Measurements from ENCODE around the gene GOLPH3. TPM values are rescaled to one million over a fixed set of nuclear protein-coding genes. Genes with fewer than 3 reads are reported as not detected.

GOLPH3 gene
- total and polyA plus RNA-seq, 4 donors: 64.1 to 116 (median 68.5) TPM

DNA sequence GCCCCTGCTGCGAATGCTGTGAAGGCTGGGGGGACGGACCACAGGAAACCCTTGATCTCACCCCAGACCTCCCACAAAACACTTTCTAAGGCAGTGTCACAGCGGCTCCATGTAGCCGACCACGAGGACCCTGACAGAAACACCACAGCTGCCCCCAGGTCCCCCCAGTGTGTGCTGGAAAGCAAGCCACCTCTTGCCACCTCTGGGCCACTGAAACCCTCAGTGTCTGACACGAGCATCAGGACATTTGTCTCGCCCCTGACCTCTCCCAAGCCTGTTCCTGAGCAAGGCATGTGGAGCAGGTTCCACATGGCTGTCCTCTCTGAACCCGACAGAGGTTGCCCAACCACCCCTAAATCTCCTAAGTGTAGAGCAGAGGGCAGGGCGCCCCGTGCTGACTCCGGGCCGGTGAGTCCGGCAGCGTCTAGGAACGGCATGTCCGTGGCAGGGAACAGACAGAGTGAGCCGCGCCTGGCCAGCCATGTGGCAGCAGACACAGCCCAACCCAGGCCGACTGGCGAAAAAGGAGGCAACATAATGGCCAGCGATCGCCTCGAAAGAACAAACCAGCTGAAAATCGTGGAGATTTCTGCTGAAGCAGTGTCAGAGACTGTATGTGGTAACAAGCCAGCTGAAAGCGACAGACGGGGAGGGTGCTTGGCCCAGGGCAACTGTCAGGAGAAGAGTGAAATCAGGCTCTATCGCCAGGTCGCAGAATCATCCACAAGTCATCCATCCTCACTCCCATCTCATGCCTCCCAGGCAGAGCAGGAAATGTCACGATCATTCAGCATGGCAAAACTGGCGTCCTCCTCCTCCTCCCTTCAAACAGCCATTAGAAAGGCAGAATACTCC is 84.7 kb downstream of the GOLPH3 start:
- DNase-seq (ENCODE audit: low spot score): no peak
- Histone ChIP-seq H3K36me3 (ENCODE audit: control insufficient read depth in 4 of 4, insufficient read depth in 3 of 4, low read depth in 1 of 4, low read length in 3 of 4) (no peaks in the 10 kb centered on the region), H3K27ac (ENCODE audit: low read depth in 1 of 2, low read length in 2 of 2) (no peak overlapping the region), H3K9ac (ENCODE audit: low read depth in 1 of 2, low read length in 2 of 2) (no peak overlapping the region), H3K4me1 (ENCODE audit: control insufficient read depth in 4 of 4, insufficient read depth in 4 of 4, low read length in 3 of 4) (peaks cover 0 to 3% (median 0%) of the 10 kb centered on the region in 4 donors), H3K9me3 (ENCODE audit: control insufficient read depth in 4 of 4, low read length in 3 of 4) (no peaks in the 10 kb centered on the region), H3K27me3 (ENCODE audit: control insufficient read depth in 4 of 4, insufficient read depth in 4 of 4, low read length in 3 of 4) (no peaks in the 10 kb centered on the region), H3K4me3 (ENCODE audit: low read depth in 1 of 3, low read length in 3 of 3) (no peak overlapping the region)
- no peak for TF ChIP-seq EGR1 (IDR thresholded peaks at IDR 0.05; ENCODE audit: low read depth in 2 of 2)
- TF ChIP-seq RAD21 (IDR thresholded peaks at IDR 0.05): no peak
- no peak for TF ChIP-seq HNF4G (IDR thresholded peaks at IDR 0.05)
- no peak for TF ChIP-seq TAF1 (conservative IDR thresholded peaks at IDR 0.05)
- TF ChIP-seq YY1 (IDR thresholded peaks at IDR 0.05): no peak
- TF ChIP-seq, protein P1, sequence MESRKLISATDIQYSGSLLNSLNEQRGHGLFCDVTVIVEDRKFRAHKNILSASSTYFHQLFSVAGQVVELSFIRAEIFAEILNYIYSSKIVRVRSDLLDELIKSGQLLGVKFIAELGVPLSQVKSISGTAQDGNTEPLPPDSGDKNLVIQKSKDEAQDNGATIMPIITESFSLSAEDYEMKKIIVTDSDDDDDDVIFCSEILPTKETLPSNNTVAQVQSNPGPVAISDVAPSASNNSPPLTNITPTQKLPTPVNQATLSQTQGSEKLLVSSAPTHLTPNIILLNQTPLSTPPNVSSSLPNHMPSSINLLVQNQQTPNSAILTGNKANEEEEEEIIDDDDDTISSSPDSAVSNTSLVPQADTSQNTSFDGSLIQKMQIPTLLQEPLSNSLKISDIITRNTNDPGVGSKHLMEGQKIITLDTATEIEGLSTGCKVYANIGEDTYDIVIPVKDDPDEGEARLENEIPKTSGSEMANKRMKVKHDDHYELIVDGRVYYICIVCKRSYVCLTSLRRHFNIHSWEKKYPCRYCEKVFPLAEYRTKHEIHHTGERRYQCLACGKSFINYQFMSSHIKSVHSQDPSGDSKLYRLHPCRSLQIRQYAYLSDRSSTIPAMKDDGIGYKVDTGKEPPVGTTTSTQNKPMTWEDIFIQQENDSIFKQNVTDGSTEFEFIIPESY (IDR thresholded peaks at IDR 0.05): no peak
- TF ChIP-seq REST (IDR thresholded peaks at IDR 0.05): no peak
- no peak for TF ChIP-seq JUND (IDR thresholded peaks at IDR 0.05)
- no peak for TF ChIP-seq CTCF (IDR thresholded peaks at IDR 0.05; ENCODE audit: low read depth, low read length, missing input control)
- no peak for TF ChIP-seq SP1 (IDR thresholded peaks at IDR 0.05)
- TF ChIP-seq FOXA2 (IDR thresholded peaks at IDR 0.05): no peak
- no peak for TF ChIP-seq HNF4A (conservative IDR thresholded peaks at IDR 0.05)
- no peak for TF ChIP-seq NR2F2 (IDR thresholded peaks at IDR 0.05)
- TF ChIP-seq GABPA (IDR thresholded peaks at IDR 0.05 in 1 of 2, conservative IDR thresholded peaks at IDR 0.05 in 1 of 2): no peak
- no peak for TF ChIP-seq RXRA (IDR thresholded peaks at IDR 0.05)
- TF ChIP-seq ATF3 (IDR thresholded peaks at IDR 0.05): no peak
- TF ChIP-seq FOXA1 (IDR thresholded peaks at IDR 0.05): no peak
- TF ChIP-seq, protein P2, sequence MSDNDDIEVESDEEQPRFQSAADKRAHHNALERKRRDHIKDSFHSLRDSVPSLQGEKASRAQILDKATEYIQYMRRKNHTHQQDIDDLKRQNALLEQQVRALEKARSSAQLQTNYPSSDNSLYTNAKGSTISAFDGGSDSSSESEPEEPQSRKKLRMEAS (IDR thresholded peaks at IDR 0.05): no peak
- 94% methylated on average over 30 of the region's 30 CpGs for WGBS
